ENCODE data around the gene GNG12.

Gene GNG12

DNA sequence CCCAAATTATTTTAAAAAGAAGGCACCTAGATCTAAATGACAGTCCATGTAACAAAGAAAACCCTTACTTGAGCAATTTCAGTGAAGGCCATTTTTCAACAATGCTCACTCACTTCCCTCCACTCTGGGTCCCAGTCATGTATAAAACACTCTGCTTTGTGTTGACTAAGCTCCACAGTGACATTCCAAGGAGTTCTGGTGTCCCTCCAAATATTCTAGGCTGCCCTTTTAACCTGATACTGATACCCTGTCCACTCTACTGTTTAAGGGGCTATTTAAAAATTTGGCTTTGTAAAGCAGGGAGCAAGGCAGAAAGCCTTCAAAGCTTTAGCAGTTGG, 73.6 kb downstream of the GNG12 start:
- Histone ChIP-seq H3K4me1 (ENCODE audit: insufficient read depth, low read length, poor library complexity, severe bottlenecking) (no peaks in the 10 kb centered on the region), H3K79me2 (ENCODE audit: insufficient read depth, low read length) (no peaks in the 10 kb centered on the region), H3K9me2 (replicated peaks; ENCODE audit: low read depth, low read length) (no peaks in the 10 kb centered on the region), H3K4me2 (ENCODE audit: low read depth, low read length, poor library complexity, severe bottlenecking) (no peak overlapping the region), H3K27me3 (ENCODE audit: insufficient read depth, low read length, poor library complexity, severe bottlenecking) (no peaks in the 10 kb centered on the region), H3K9me3 (ENCODE audit: insufficient read depth, low read depth, low read length) (no peaks in the 10 kb centered on the region), H3K4me3 (ENCODE audit: low read length, poor library complexity, severe bottlenecking) (no peak overlapping the region), H4K20me1 (ENCODE audit: insufficient read depth, low read length, poor library complexity, severe bottlenecking) (no peaks in the 10 kb centered on the region), H2AFZ (ENCODE audit: low read length) (no peak overlapping the region), H3K9ac (ENCODE audit: low read depth, low read length, poor library complexity, severe bottlenecking) (no peak overlapping the region), H3K36me3 (ENCODE audit: insufficient read depth, low read length) (no peaks in the 10 kb centered on the region), H3F3A (ENCODE audit: low read depth) (no peaks in the 10 kb centered on the region)
- TF ChIP-seq, protein P1, sequence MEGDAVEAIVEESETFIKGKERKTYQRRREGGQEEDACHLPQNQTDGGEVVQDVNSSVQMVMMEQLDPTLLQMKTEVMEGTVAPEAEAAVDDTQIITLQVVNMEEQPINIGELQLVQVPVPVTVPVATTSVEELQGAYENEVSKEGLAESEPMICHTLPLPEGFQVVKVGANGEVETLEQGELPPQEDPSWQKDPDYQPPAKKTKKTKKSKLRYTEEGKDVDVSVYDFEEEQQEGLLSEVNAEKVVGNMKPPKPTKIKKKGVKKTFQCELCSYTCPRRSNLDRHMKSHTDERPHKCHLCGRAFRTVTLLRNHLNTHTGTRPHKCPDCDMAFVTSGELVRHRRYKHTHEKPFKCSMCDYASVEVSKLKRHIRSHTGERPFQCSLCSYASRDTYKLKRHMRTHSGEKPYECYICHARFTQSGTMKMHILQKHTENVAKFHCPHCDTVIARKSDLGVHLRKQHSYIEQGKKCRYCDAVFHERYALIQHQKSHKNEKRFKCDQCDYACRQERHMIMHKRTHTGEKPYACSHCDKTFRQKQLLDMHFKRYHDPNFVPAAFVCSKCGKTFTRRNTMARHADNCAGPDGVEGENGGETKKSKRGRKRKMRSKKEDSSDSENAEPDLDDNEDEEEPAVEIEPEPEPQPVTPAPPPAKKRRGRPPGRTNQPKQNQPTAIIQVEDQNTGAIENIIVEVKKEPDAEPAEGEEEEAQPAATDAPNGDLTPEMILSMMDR (conservative IDR thresholded peaks at IDR 0.05; ENCODE audit: low read length) = no peak
- TF ChIP-seq EZH2phosphoT487 (IDR thresholded peaks at IDR 0.05; ENCODE audit: borderline replicate concordance) = no peak

DNA sequence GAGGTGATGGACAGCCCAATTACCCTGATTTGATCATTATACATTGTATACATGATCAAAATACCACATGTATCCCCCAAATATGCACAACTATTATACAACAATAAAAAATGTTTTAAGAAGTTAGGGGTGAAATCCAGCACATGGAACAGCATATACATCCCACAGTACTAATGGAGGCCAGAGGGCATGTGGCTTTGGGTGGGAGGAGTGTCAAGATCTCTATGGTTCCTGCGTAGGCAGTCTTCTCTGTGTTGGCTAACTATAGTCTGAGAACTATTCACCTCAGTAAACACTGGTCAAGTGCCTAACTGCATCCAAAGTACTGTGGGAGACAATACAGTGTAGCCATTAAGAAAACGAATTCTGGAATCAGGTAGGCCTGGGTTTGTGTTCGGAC, 74.2 kb downstream of the GNG12 start:
- Histone ChIP-seq H3K9me2 (replicated peaks; ENCODE audit: low read depth, low read length) (no peaks in the 10 kb centered on the region), H2AFZ (ENCODE audit: low read length) (no peak overlapping the region), H3K27me3 (ENCODE audit: insufficient read depth, low read length, poor library complexity, severe bottlenecking) (no peaks in the 10 kb centered on the region), H4K20me1 (ENCODE audit: insufficient read depth, low read length, poor library complexity, severe bottlenecking) (no peaks in the 10 kb centered on the region), H3K4me2 (ENCODE audit: low read depth, low read length, poor library complexity, severe bottlenecking) (no peak overlapping the region), H3K4me1 (ENCODE audit: insufficient read depth, low read length, poor library complexity, severe bottlenecking) (peaks cover 4% of the 10 kb centered on the region), H3K36me3 (ENCODE audit: insufficient read depth, low read length) (no peaks in the 10 kb centered on the region), H3K9ac (ENCODE audit: low read depth, low read length, poor library complexity, severe bottlenecking) (no peak overlapping the region), H3F3A (ENCODE audit: low read depth) (no peaks in the 10 kb centered on the region), H3K79me2 (ENCODE audit: insufficient read depth, low read length) (no peaks in the 10 kb centered on the region), H3K9me3 (ENCODE audit: insufficient read depth, low read depth, low read length) (no peaks in the 10 kb centered on the region), H3K4me3 (ENCODE audit: low read length, poor library complexity, severe bottlenecking) (no peak overlapping the region)
- TF ChIP-seq, protein P1 (conservative IDR thresholded peaks at IDR 0.05; ENCODE audit: low read length) = no peak
- TF ChIP-seq EZH2phosphoT487 (IDR thresholded peaks at IDR 0.05; ENCODE audit: borderline replicate concordance) = no peak

DNA sequence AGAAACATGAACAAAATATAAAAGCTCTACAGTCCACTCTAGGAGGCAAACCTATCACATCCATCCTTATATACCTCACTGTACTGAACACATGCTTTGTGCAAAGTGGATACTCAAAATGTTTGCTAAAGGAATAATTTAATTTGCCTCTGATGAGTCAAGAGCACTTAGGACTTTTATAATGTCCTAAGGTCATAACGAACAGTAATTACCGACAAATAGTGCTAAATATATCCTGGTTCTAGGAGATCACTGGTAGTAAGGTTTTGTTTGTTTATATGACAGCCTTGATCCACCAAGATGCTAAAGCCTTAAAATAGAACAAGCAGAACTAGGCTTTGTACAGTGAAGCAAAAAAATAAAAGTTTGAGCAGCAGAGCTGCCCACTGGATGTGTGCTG, 77.6 kb downstream of the GNG12 start:
- Histone ChIP-seq H3K4me3 (ENCODE audit: low read length, poor library complexity, severe bottlenecking) (no peak overlapping the region), H3K9me3 (ENCODE audit: insufficient read depth, low read depth, low read length) (no peaks in the 10 kb centered on the region), H2AFZ (ENCODE audit: low read length) (no peak overlapping the region), H3K36me3 (ENCODE audit: insufficient read depth, low read length) (no peaks in the 10 kb centered on the region), H4K20me1 (ENCODE audit: insufficient read depth, low read length, poor library complexity, severe bottlenecking) (no peaks in the 10 kb centered on the region), H3K4me1 (ENCODE audit: insufficient read depth, low read length, poor library complexity, severe bottlenecking) (peaks cover 4% of the 10 kb centered on the region), H3K79me2 (ENCODE audit: insufficient read depth, low read length) (no peaks in the 10 kb centered on the region), H3K9me2 (replicated peaks; ENCODE audit: low read depth, low read length) (no peaks in the 10 kb centered on the region), H3K4me2 (ENCODE audit: low read depth, low read length, poor library complexity, severe bottlenecking) (no peak overlapping the region), H3K27me3 (ENCODE audit: insufficient read depth, low read length, poor library complexity, severe bottlenecking) (no peaks in the 10 kb centered on the region), H3K9ac (ENCODE audit: low read depth, low read length, poor library complexity, severe bottlenecking) (no peak overlapping the region), H3F3A (ENCODE audit: low read depth) (no peaks in the 10 kb centered on the region)
- TF ChIP-seq EZH2phosphoT487 (IDR thresholded peaks at IDR 0.05; ENCODE audit: borderline replicate concordance) = no peak
- TF ChIP-seq, protein P1 (conservative IDR thresholded peaks at IDR 0.05; ENCODE audit: low read length) = no peak
